A673 (cell line): ENCODE measurements around the gene GON4L. TPM values are rescaled to one million over a fixed set of nuclear protein-coding genes. Genes with fewer than 3 reads are reported as not detected.

Experiments used
- Bru-seq: library from RNA; stranded (reverse); fragments of 400-500 nt; gene quantifications from one replicate; lab custom pipeline; 2021; lab: Mats Ljungman, UMichigan
- BruChase-seq, 2 experiments: library from RNA; stranded (reverse); fragments of 400-500 nt; gene quantifications; one replicate each; lab custom pipeline; 2021; lab: Mats Ljungman, UMichigan
- BruUV-seq: library from RNA; stranded (reverse); fragments of 400-500 nt; replicated peaks from 2 replicates; lab custom pipeline; 2021; lab: Mats Ljungman, UMichigan
- CTCF ChIA-PET: fragments of 300-600 bp; sonication (Branson Sonifier 250); formaldehyde crosslinking; loops from one replicate; lab custom pipeline; 2022; ENCODE audit warnings: antibody characterized with exemption; lab: Charles Lee
- POLR2A ChIA-PET: fragments of 300-600 bp; sonication (Branson Sonifier 250); formaldehyde crosslinking; loops from one replicate; lab custom pipeline; 2022; ENCODE audit warnings: antibody characterized with exemption; ENCODE audit not compliant: low non-redundant PET; lab: Charles Lee
- DNase-seq: peaks from one replicate; pipeline ENCODE4 v3.0.0-alpha.2; 2015; ENCODE audit warnings: low spot score
- H3K27ac ChIP-seq: fragments of 200-600 bp; sonication (generic); 2 replicates; pipeline ENCODE4 v1.5.1; 2016; ENCODE audit warnings: mixed run types, low read depth, mild to moderate bottlenecking, mixed read lengths, antibody characterized with exemption, low read length; ENCODE audit not compliant: poor library complexity, severe bottlenecking
- H3K27me3 ChIP-seq: fragments of 200-600 bp; sonication (generic); replicated peaks from 2 replicates; pipeline ENCODE4 v1.6.1; 2017; ENCODE audit warnings: mixed run types, low read depth, mild to moderate bottlenecking, mixed read lengths, antibody characterized with exemption, low read length; ENCODE audit not compliant: insufficient read depth, poor library complexity
- H3K36me3 ChIP-seq: fragments of 200-600 bp; sonication (generic); 2 replicates; pipeline ENCODE4 v1.6.1; 2016; ENCODE audit warnings: mixed run types, mild to moderate bottlenecking, mixed read lengths, antibody characterized with exemption, low read length; ENCODE audit not compliant: insufficient read depth, poor library complexity, severe bottlenecking
- H3K4me1 ChIP-seq: fragments of 200-600 bp; sonication (generic); 2 replicates; pipeline ENCODE4 v1.6.1; 2017; ENCODE audit warnings: mixed run types, mild to moderate bottlenecking, mixed read lengths, antibody characterized with exemption, low read length; ENCODE audit not compliant: insufficient read depth, poor library complexity, severe bottlenecking
- H3K4me3 ChIP-seq: fragments of 200-600 bp; sonication (generic); 2 replicates; pipeline ENCODE4 v1.5.1; 2016; ENCODE audit warnings: low read depth, mixed run types, mild to moderate bottlenecking, mixed read lengths, low read length; ENCODE audit not compliant: poor library complexity, severe bottlenecking
- H3K9me3 ChIP-seq: fragments of 200-600 bp; sonication (generic); 2 replicates; pipeline ENCODE4 v1.6.1; 2016; ENCODE audit warnings: mixed run types, low read depth, mild to moderate bottlenecking, mixed read lengths, antibody characterized with exemption, low read length; ENCODE audit not compliant: poor library complexity, severe bottlenecking
- CTCF ChIP-seq: fragments of 300-800, 200-600 bp; sonication (generic); conservative IDR thresholded peaks from 2 replicates; pipeline ENCODE4 v1.5.1; 2017; ENCODE audit warnings: low read depth, mild to moderate bottlenecking, antibody characterized with exemption, low read length, moderate library complexity, mixed read lengths
- EZH2 ChIP-seq: fragments of 200-600 bp; sonication (generic); IDR thresholded peaks from 2 replicates; pipeline ENCODE4 v1.6.1; 2017; ENCODE audit warnings: borderline replicate concordance, low read depth, mild to moderate bottlenecking, mixed read lengths, antibody characterized with exemption, low read length; ENCODE audit not compliant: poor library complexity, severe bottlenecking
- intact Hi-C: fragments of 100-400 bp; cut with micrococcal nuclease; formaldehyde crosslinking; loops from one replicate; pipeline ENCODE4 v1.10.0; 2022; ENCODE audit not compliant: unreplicated experiment
- long read RNA-seq: library from polyadenylated mRNA; stranded (forward); transcript quantifications from one replicate; pipeline ENCODE4 v2.0.0, GENCODE V29; 2022
- total RNA-seq: library from RNA; stranded (reverse); gene quantifications from 2 replicates; pipeline ENCODE4 v1.2.3, GENCODE V29; 2021

The GON4L gene
- 55.7 and 59.9 TPM in 2 replicates for total RNA-seq
- Bru-seq, nascent RNA, result percentile 74 among the genes with signal in this experiment
- BruChase-seq, experiment 1, labeled RNA remaining after a 2-hour chase, result percentile 76 among the genes with signal in this experiment
- BruChase-seq, experiment 2, labeled RNA remaining after a 6-hour chase, result percentile 82 among the genes with signal in this experiment
- long read RNA-seq, full-length matches to known transcripts, result 3 of 26 reads
- long read RNA-seq, partial matches to known transcripts, result 10 of 26 reads
- long read RNA-seq, other reads (novel, unspliced or antisense), result 13 of 26 reads

- POLR2A ChIA-PET, result interaction anchor here (0.5 kb wide), 1 partner anchor 11 kb away, joined by 5 read pairs; no protein-coding TSS in a partner anchor
- intact Hi-C loops, result no loop called here
- Histone ChIP-seq H3K4me3 (peak within 1 kb of the TSS; percentile 57), H3K27me3 (no peaks in the 10 kb centered on the region), H3K27ac (peak within 1 kb of the TSS; percentile 77), H3K36me3 (peaks cover 29% of the 10 kb centered on the region), H3K4me1 (peaks cover 11% of the 10 kb centered on the region), H3K9me3 (no peaks in the 10 kb centered on the region)
- BruUV-seq, result no TSS peak
- CTCF ChIA-PET, result interaction anchor here (0.6 kb wide), 1 partner anchor 529 kb away, joined by 4 read pairs; no protein-coding TSS in a partner anchor
- peak; percentile 97 for DNase-seq
- TF ChIP-seq CTCF (no peak), EZH2 (no peak)
These were observed at the start of gene GON4L for GRCh38 chr1:155856975-155857930. TSS of gene GON4L (minus strand) at chr1:155857214. CDS start at chr1:155853780, 3,434 bp downstream.

- H3K4me1 ChIP-seq, result peaks cover 12% of the 10 kb centered on the region
- no peaks in the 10 kb centered on the region for H3K9me3 ChIP-seq
- TF ChIP-seq EZH2 (no peak), CTCF (no peak)
- POLR2A ChIA-PET, result interaction anchor here (0.7 kb wide), 1 partner anchor 79 kb away, joined by 4 read pairs; no protein-coding TSS in a partner anchor
- H3K36me3 ChIP-seq, result peaks cover 71% of the 10 kb centered on the region
- intact Hi-C loops, result no loop called here
- DNase-seq, result no peak
- no peak overlapping the region for H3K27ac ChIP-seq
- H3K4me3 ChIP-seq, result no peak overlapping the region
- CTCF ChIA-PET, result no interaction called here
- H3K27me3 ChIP-seq, result no peaks in the 10 kb centered on the region
- BruUV-seq, result no TSS peak
These were observed 47.2 kb upstream of the GON4L start for GRCh38 chr1:155904261-155904660.

GRCh38 chr1:155900161-155900560 is 43.1 kb upstream of the GON4L start:
- Histone ChIP-seq H3K4me3 (no peak overlapping the region), H3K27ac (no peak overlapping the region), H3K36me3 (peaks cover 59% of the 10 kb centered on the region), H3K9me3 (no peaks in the 10 kb centered on the region), H3K4me1 (peaks cover 4% of the 10 kb centered on the region), H3K27me3 (no peaks in the 10 kb centered on the region)
- TSS peak; percentile 16 for BruUV-seq
- no peak for TF ChIP-seq CTCF
- TF ChIP-seq EZH2, result no peak
- intact Hi-C loops, result no loop called here
- ChIA-PET POLR2A (no interaction called here), CTCF (no interaction called here)
- no peak for DNase-seq
